Fibroblast of skin of right biceps (primary cell): Measurements from ENCODE around the gene USP17L24.
"Not testable (repeated sequence)": the region's sequence is repeated elsewhere in the genome, so short reads cannot be mapped to it uniquely, and the experiment has no call there.

Source experiments
- DNase-seq: peaks from one replicate; pipeline ENCODE4 v3.0.0-alpha.2; 2013

The USP17L24 gene

GRCh38 chr4:9324865-9325264 is at the start of gene USP17L24:
Gene USP17L24 (plus strand): TSS chr4:9325165. CDS start chr4:9325165, 0 bp downstream.
- DNase-seq: not testable (repeated sequence)

GRCh38 chr4:9324191-9324590 is 774 bp upstream of the USP17L24 start:
- DNase-seq: not testable (repeated sequence)

GRCh38 chr4:9329611-9330010 is 4.6 kb downstream of the USP17L24 start, which contains the start of gene USP17L25:
Gene USP17L25 (plus strand): TSS chr4:9329911. CDS start chr4:9329911, 0 bp downstream.
- DNase-seq: not testable (repeated sequence)

- DNase-seq: not testable (repeated sequence)
These were observed 9.4 kb downstream of the USP17L24 start, which contains the start of gene USP17L26 for GRCh38 chr4:9334358-9334757. Gene USP17L26 (plus strand): TSS chr4:9334658. CDS start chr4:9334658, 0 bp downstream.

- not testable (repeated sequence) for DNase-seq
These were observed 14.1 kb downstream of the USP17L24 start, which contains the start of gene USP17L5 for GRCh38 chr4:9339103-9339502. Gene USP17L5 (plus strand): TSS chr4:9339403. CDS start chr4:9339403, 0 bp downstream.

- DNase-seq: not testable (repeated sequence)
These were observed 18.9 kb downstream of the USP17L24 start, which contains the start of gene USP17L27 for GRCh38 chr4:9343848-9344247. Gene USP17L27 (plus strand): TSS chr4:9344148. CDS start chr4:9344148, 0 bp downstream.

GRCh38 chr4:9348593-9348992 is 23.6 kb downstream of the USP17L24 start, which contains the start of gene USP17L28:
Gene USP17L28 (plus strand): TSS chr4:9348893. CDS start chr4:9348893, 0 bp downstream.
- DNase-seq: not testable (repeated sequence)

GRCh38 chr4:9350866-9351265 is 25.9 kb downstream of the USP17L24 start:
- not testable (repeated sequence) for DNase-seq

- DNase-seq: not testable (repeated sequence)
These were observed 28.4 kb downstream of the USP17L24 start, which contains the start of gene USP17L29 for GRCh38 chr4:9353338-9353737. Gene USP17L29 (plus strand): TSS chr4:9353638. CDS start chr4:9353638, 0 bp downstream.

GRCh38 chr4:9362829-9363228 is 37.9 kb downstream of the USP17L24 start, which contains the start of gene USP17L30:
Gene USP17L30 (plus strand): TSS chr4:9363129. CDS start chr4:9363129, 0 bp downstream.
- DNase-seq: not testable (repeated sequence)
